Osteoblast (primary cell): ENCODE results near the gene ACOT12. TPM values are rescaled to one million over a fixed set of nuclear protein-coding genes. Genes with fewer than 3 reads are reported as not detected.

Experiments used
- DNase-seq: peaks from one replicate; pipeline ENCODE4 v3.0.0; 2011; ENCODE audit warnings: low spot score, mixed read lengths; ENCODE audit not compliant: insufficient read length; ENCODE audit errors: missing footprints
- H2AFZ ChIP-seq: 2 replicates; pipeline ENCODE4 v1.6.0; 2011; ENCODE audit warnings: mild to moderate bottlenecking, low read length
- H3K27ac ChIP-seq: 2 replicates; pipeline ENCODE4 v1.5.1; 2011; ENCODE audit warnings: mild to moderate bottlenecking, low read depth, low read length, moderate library complexity
- H3K27me3 ChIP-seq: 2 replicates; pipeline ENCODE4 v1.6.0; 2012; ENCODE audit warnings: mild to moderate bottlenecking, control low read depth, inconsistent platforms, low read length, moderate library complexity; ENCODE audit not compliant: insufficient read depth
- H3K36me3 ChIP-seq: 2 replicates; pipeline ENCODE4 v1.5.1; 2011; ENCODE audit warnings: mild to moderate bottlenecking, low read length, control low read depth, moderate library complexity; ENCODE audit not compliant: insufficient read depth
- H3K4me1 ChIP-seq: 2 replicates; pipeline ENCODE4 v1.5.1; 2011; ENCODE audit warnings: mild to moderate bottlenecking, low read length, control low read depth, moderate library complexity; ENCODE audit not compliant: insufficient read depth
- H3K4me2 ChIP-seq: 2 replicates; pipeline ENCODE4 v1.6.0; 2011; ENCODE audit warnings: mild to moderate bottlenecking, low read length; ENCODE audit not compliant: insufficient read depth
- H3K4me3 ChIP-seq: fragments of 200-600 bp; sonication (generic); 3 replicates; pipeline ENCODE4 v1.5.1; 2012; ENCODE audit warnings: mild to moderate bottlenecking, low read length, inconsistent platforms; ENCODE audit not compliant: insufficient read depth
- H3K79me2 ChIP-seq: 2 replicates; pipeline ENCODE4 v1.6.0; 2012; ENCODE audit warnings: mild to moderate bottlenecking, low read length, control low read depth, inconsistent platforms; ENCODE audit not compliant: insufficient read depth
- H3K9me3 ChIP-seq: 2 replicates; pipeline ENCODE4 v1.5.1; 2011; ENCODE audit warnings: low read depth, low read length, control low read depth
- H4K20me1 ChIP-seq: 2 replicates; pipeline ENCODE4 v1.6.0; 2012; ENCODE audit warnings: mild to moderate bottlenecking, low read length, control low read depth; ENCODE audit not compliant: insufficient read depth
- total RNA-seq: library from RNA; depleted of rRNA; stranded (reverse); fragments of >200 nt; gene quantifications from 2 replicates; pipeline ENCODE4 v1.2.3, GENCODE V29; 2012
- TF ChIP-seq, protein P1 (sequence below): IDR thresholded peaks from 2 replicates; pipeline ENCODE4 v1.5.1; 2011; ENCODE audit warnings: mild to moderate bottlenecking, low read depth, low read length, moderate library complexity; ENCODE audit errors: extremely low read depth

ACOT12 gene
- total RNA-seq, 1 donor = not detected

DNA sequence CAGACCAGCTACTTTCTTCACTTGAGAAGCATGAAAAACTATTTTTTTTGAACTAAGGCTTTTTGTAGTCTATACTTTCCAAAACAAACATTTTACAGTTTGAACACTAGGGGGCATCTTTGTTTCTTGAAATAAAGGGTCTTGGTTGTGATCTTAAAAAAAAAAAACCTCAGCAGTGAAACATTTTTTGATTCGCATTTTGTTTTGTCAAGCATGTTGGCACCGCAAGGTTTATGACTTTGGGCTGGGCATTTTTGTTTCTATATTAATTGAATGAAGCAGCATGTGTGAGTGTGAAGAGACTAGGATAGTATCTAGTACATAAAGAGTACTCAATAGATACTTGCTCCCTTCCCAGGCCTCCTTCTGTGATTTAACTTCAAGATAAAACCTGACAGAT, 31.6 kb upstream of the ACOT12 start:
- TF ChIP-seq, protein P1, sequence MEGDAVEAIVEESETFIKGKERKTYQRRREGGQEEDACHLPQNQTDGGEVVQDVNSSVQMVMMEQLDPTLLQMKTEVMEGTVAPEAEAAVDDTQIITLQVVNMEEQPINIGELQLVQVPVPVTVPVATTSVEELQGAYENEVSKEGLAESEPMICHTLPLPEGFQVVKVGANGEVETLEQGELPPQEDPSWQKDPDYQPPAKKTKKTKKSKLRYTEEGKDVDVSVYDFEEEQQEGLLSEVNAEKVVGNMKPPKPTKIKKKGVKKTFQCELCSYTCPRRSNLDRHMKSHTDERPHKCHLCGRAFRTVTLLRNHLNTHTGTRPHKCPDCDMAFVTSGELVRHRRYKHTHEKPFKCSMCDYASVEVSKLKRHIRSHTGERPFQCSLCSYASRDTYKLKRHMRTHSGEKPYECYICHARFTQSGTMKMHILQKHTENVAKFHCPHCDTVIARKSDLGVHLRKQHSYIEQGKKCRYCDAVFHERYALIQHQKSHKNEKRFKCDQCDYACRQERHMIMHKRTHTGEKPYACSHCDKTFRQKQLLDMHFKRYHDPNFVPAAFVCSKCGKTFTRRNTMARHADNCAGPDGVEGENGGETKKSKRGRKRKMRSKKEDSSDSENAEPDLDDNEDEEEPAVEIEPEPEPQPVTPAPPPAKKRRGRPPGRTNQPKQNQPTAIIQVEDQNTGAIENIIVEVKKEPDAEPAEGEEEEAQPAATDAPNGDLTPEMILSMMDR = peak; percentile 62
- H3K79me2 ChIP-seq = no peaks in the 10 kb centered on the region
- no peaks in the 10 kb centered on the region for H3K9me3 ChIP-seq
- no peaks in the 10 kb centered on the region for H3K36me3 ChIP-seq
- no peaks in the 10 kb centered on the region for H3K27me3 ChIP-seq
- no peak overlapping the region for H3K4me2 ChIP-seq
- no peak overlapping the region for H3K4me3 ChIP-seq
- H4K20me1 ChIP-seq = no peaks in the 10 kb centered on the region
- no peak overlapping the region for H2AFZ ChIP-seq
- no peak for DNase-seq
- H3K27ac ChIP-seq = peak overlapping the region; percentile 31
- peaks cover 24% of the 10 kb centered on the region for H3K4me1 ChIP-seq

DNA sequence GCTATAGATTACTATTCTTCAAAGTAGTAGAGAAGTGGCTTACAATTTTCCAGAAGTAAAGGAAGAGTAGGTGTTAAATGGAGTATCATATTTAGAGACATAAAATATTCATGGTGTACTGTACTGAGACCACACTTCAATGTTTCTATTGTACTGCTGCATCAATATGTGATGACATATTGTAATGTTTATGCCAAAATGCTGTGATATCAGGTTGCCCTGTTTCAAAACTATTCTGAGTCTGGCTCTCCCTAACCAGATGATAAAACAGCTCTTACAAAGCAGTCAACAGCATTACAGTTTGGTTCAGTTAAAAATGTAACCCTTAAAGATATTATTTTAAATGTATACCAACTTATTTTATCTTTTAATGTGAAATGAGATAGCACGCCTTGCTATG, 30.8 kb upstream of the ACOT12 start:
- TF ChIP-seq, protein P1 = no peak
- Histone ChIP-seq H3K4me1 (peaks cover 31% of the 10 kb centered on the region), H2AFZ (no peak overlapping the region), H3K27me3 (no peaks in the 10 kb centered on the region), H4K20me1 (no peaks in the 10 kb centered on the region), H3K36me3 (no peaks in the 10 kb centered on the region), H3K9me3 (no peaks in the 10 kb centered on the region), H3K79me2 (no peaks in the 10 kb centered on the region), H3K4me3 (no peak overlapping the region), H3K27ac (no peak overlapping the region), H3K4me2 (no peak overlapping the region)
- no peak for DNase-seq

DNA sequence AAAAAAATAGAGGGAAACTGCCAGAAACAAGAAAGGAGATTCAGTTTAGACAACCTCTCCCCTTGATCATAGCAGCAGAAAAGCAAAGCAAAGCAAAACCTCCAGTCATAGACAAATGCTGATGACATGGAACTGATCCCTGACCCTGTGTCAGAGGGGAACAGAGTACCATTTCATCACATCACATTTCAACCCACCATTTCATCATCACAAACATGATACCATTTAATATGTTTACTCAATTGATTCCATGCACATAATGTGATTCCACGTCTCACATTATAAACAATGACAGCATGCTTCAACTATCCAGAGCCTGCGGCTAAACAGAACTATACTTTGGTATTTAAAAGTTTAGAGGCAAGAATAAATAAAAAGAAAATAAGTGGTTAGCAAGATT, 28.7 kb upstream of the ACOT12 start:
- H3K9me3 ChIP-seq = no peaks in the 10 kb centered on the region
- TF ChIP-seq, protein P1 = no peak
- peaks cover 32% of the 10 kb centered on the region for H3K4me1 ChIP-seq
- H3K36me3 ChIP-seq = no peaks in the 10 kb centered on the region
- DNase-seq = no peak
- H3K4me2 ChIP-seq = peak overlapping the region; percentile 1
- H4K20me1 ChIP-seq = no peaks in the 10 kb centered on the region
- no peaks in the 10 kb centered on the region for H3K79me2 ChIP-seq
- H3K4me3 ChIP-seq = no peak overlapping the region
- no peak overlapping the region for H2AFZ ChIP-seq
- H3K27me3 ChIP-seq = no peaks in the 10 kb centered on the region
- peak overlapping the region; percentile 96 for H3K27ac ChIP-seq

DNA sequence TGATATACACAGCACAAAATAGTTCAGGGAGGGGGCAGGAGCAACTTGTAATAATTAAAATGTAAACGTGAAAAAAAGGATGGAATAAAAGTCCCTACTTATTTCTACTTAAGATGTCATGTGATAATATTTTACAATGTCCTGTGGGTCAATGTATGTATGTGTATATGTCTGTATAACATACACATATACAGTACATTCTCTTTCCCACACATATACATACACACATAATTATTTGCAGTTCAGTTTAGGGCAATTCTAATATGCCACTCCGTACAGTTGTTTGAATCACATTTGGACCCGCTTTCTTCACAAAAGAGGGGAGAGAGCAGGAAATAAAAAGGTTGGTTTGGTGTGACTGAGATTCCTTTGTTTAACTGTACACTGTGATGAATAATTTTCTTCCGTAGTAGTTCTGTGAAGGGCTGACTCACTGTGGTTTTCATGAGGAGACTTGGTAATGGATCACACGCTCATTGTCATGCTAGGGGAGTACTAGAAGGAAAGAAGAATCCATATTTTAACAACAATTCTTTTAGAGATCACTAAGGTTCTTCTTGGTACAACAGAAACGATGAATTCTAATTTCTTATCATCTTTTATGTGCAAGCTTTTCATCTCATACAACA, 26.2 kb upstream of the ACOT12 start:
- H3K4me1 ChIP-seq = peaks cover 30% of the 10 kb centered on the region
- no peaks in the 10 kb centered on the region for H4K20me1 ChIP-seq
- no peaks in the 10 kb centered on the region for H3K36me3 ChIP-seq
- peak overlapping the region; percentile 96 for H3K27ac ChIP-seq
- H2AFZ ChIP-seq = no peak overlapping the region
- no peaks in the 10 kb centered on the region for H3K79me2 ChIP-seq
- no peaks in the 10 kb centered on the region for H3K27me3 ChIP-seq
- DNase-seq = peak; percentile 57
- no peaks in the 10 kb centered on the region for H3K9me3 ChIP-seq
- peak overlapping the region; percentile 65 for H3K4me2 ChIP-seq
- TF ChIP-seq, protein P1 = no peak
- H3K4me3 ChIP-seq = no peak overlapping the region
